Gastrocnemius medialis (tissue), 4 donors: Measurements from ENCODE around the gene OR8U1. TPM values are rescaled to one million over a fixed set of nuclear protein-coding genes. Genes with fewer than 3 reads are reported as not detected.
"Not testable (repeated sequence)": the region's sequence is repeated elsewhere in the genome, so short reads cannot be mapped to it uniquely, and the experiment has no call there.

Experiments used
- ATAC-seq, 2 donors: fragments of 150-250 bp; one replicate each; pipeline ENCODE4 v1.9.1; 2016
- DNase-seq, 2 donors: peaks; one replicate each; pipeline ENCODE4 v3.0.0-alpha.2; 2019
- H3K27ac ChIP-seq, 4 donors: fragments of 200-600 bp; sonication (generic); 1 replicate in 1 of 4; 2 replicates in 3 of 4; pipeline ENCODE4 v1.5.1; 2016 to 2018; ENCODE audit warnings: mild to moderate bottlenecking in 2 of 4, moderate library complexity in 1 of 4
- H3K27me3 ChIP-seq, 3 donors: fragments of 200-600 bp; sonication (generic) in 2 of 3; 1 replicate in 1 of 3; 2 replicates in 2 of 3; pipeline versions ENCODE4 v1.5.1 to v1.6.0; 2016 to 2019; ENCODE audit warnings: mild to moderate bottlenecking in 1 of 3, moderate library complexity in 1 of 3
- H3K36me3 ChIP-seq, 2 donors: fragments of 200-600 bp; sonication (generic) in 1 of 2; one replicate each; pipeline ENCODE4 v1.5.1; 2017 to 2018
- H3K4me1 ChIP-seq, 2 donors: fragments of 200-600 bp; sonication (generic) in 1 of 2; one replicate each; pipeline ENCODE4 v1.5.1; 2016 to 2017; ENCODE audit warnings: mild to moderate bottlenecking in 2 of 2
- H3K4me3 ChIP-seq, 4 donors: fragments of 200-600 bp; sonication (generic) in 3 of 4; 1 replicate in 1 of 4; 2 replicates in 3 of 4; pipeline ENCODE4 v1.5.1; 2016 to 2019; ENCODE audit warnings: mild to moderate bottlenecking in 2 of 4
- H3K9me3 ChIP-seq, 3 donors: fragments of 200-600 bp; sonication (generic) in 2 of 3; 1 replicate in 1 of 3; 2 replicates in 2 of 3; pipeline ENCODE4 v1.5.1; 2016 to 2019
- CTCF ChIP-seq, 5 experiments: fragments of 450-650 bp in 3 of 5; fragments of 200-600 bp in 2 of 5; sonication (generic) in 2 of 5; IDR thresholded peaks in 4 of 5; conservative IDR thresholded peaks in 1 of 5; 1 replicate in 4 of 5; 2 replicates in 1 of 5; pipeline ENCODE4 v1.5.1; 2016 to 2019; ENCODE audit warnings: antibody characterized with exemption in 5 of 5, mild to moderate bottlenecking in 3 of 5, moderate library complexity in 3 of 5
- POLR2A ChIP-seq, 2 donors: fragments of 450-650 bp; IDR thresholded peaks; one replicate each; pipeline ENCODE4 v1.6.1; 2017; ENCODE audit warnings: antibody characterized with exemption in 2 of 2, mild to moderate bottlenecking in 2 of 2, moderate library complexity in 2 of 2
- in situ Hi-C, 4 donors: fragments of 200-750 bp; cut with MboI; loops; one replicate each; pipeline versions ENCODE4 v1.15.0 to v1.8.0; 2017; ENCODE audit warnings: low sequenced_read_pairs in 4 of 4
- intact Hi-C: fragments of 100-400 bp; cut with DNase I; formaldehyde crosslinking; loops from one replicate; pipeline ENCODE4 v1.15.1; 2023; ENCODE audit warnings: low total_unique reads
- total RNA-seq, 4 donors: library from RNA; depleted of rRNA; stranded (reverse); fragments of >200 nt; gene quantifications; one replicate each; pipeline versions ENCODE4 v1.1.0 to v1.2.3, GENCODE V29; 2016

OR8U1 gene
- total RNA-seq, 4 donors from 2014 or later, result not detected

- DNase-seq (no peak), ATAC-seq (no peak)
- in situ Hi-C loops (no loop called here), intact Hi-C loops (no loop called here)
- Histone ChIP-seq H3K36me3 (no peaks in the 10 kb centered on the region), H3K9me3 (no peaks in the 10 kb centered on the region), H3K4me1 (no peaks in the 10 kb centered on the region), H3K27ac (no peak within 1 kb of the TSS), H3K4me3 (no peak within 1 kb of the TSS), H3K27me3 (no peaks in the 10 kb centered on the region)
- TF ChIP-seq POLR2A (IDR thresholded peaks at IDR 0.05) (no peak), CTCF (IDR thresholded peaks at IDR 0.05 in 4 of 5, conservative IDR thresholded peaks at IDR 0.05 in 1 of 5) (no peak)
Measured at GRCh38 chr11:56353991-56354390, 21.4 kb upstream of the OR8U1 start, which contains the start of gene OR8J1. Gene OR8J1 (plus strand): TSS chr11:56354291. CDS start chr11:56360247, 5,956 bp downstream.

GRCh38 chr11:56380120-56380519, 4.7 kb downstream of the OR8U1 start:
- intact Hi-C loops, result no loop called here
- in situ Hi-C loops, result no loop called here
- TF ChIP-seq CTCF (IDR thresholded peaks at IDR 0.05 in 4 of 5, conservative IDR thresholded peaks at IDR 0.05 in 1 of 5) (no peak), POLR2A (IDR thresholded peaks at IDR 0.05) (no peak)

GRCh38 chr11:56394381-56394780, 19.0 kb downstream of the OR8U1 start:
- in situ Hi-C loops (no loop called here), intact Hi-C loops (no loop called here)
- no peaks in the 10 kb centered on the region for H3K4me1 ChIP-seq
- H3K27me3 ChIP-seq, result no peaks in the 10 kb centered on the region
- no peak overlapping the region for H3K27ac ChIP-seq
- DNase-seq (no peak), ATAC-seq (no peak)
- H3K4me3 ChIP-seq, result no peak overlapping the region
- TF ChIP-seq POLR2A (IDR thresholded peaks at IDR 0.05), result no peak
- no peak for TF ChIP-seq CTCF (IDR thresholded peaks at IDR 0.05 in 4 of 5, conservative IDR thresholded peaks at IDR 0.05 in 1 of 5)
- no peaks in the 10 kb centered on the region for H3K9me3 ChIP-seq
- H3K36me3 ChIP-seq, result no peaks in the 10 kb centered on the region

More at GRCh38 chr11:56380120-56380519, 4.7 kb downstream of the OR8U1 start:
- H3K36me3 ChIP-seq, result no peaks in the 10 kb centered on the region
- H3K9me3 ChIP-seq, result no peaks in the 10 kb centered on the region
- no peaks in the 10 kb centered on the region for H3K27me3 ChIP-seq
- no peak overlapping the region for H3K27ac ChIP-seq
- H3K4me1 ChIP-seq, result no peaks in the 10 kb centered on the region
- no peak overlapping the region for H3K4me3 ChIP-seq
- ATAC-seq (no peak), DNase-seq (no peak)

- Histone ChIP-seq H3K27me3 (no peaks in the 10 kb centered on the region), H3K9me3 (no peaks in the 10 kb centered on the region), H3K27ac (no peak overlapping the region), H3K36me3 (no peaks in the 10 kb centered on the region), H3K4me1 (no peaks in the 10 kb centered on the region), H3K4me3 (no peak overlapping the region)
- DNase-seq (no peak), ATAC-seq (no peak)
- intact Hi-C loops (no loop called here), in situ Hi-C loops (no loop called here)
- TF ChIP-seq CTCF (IDR thresholded peaks at IDR 0.05 in 4 of 5, conservative IDR thresholded peaks at IDR 0.05 in 1 of 5), result no peak
- no peak for TF ChIP-seq POLR2A (IDR thresholded peaks at IDR 0.05)
Measured at GRCh38 chr11:56396047-56396446, 20.6 kb downstream of the OR8U1 start.

GRCh38 chr11:56401858-56402461, 26.5 kb downstream of the OR8U1 start:
- H3K4me3 ChIP-seq, DNase-seq: not testable (repeated sequence)

More at GRCh38 chr11:56401858-56402461, 26.5 kb downstream of the OR8U1 start:
- H3K9me3 ChIP-seq, H3K27me3 ChIP-seq, in situ Hi-C loops, H3K4me1 ChIP-seq, H3K27ac ChIP-seq, intact Hi-C loops, ATAC-seq, H3K36me3 ChIP-seq: not testable (repeated sequence)
